ENCODE measurements around the gene PRKD2.

PRKD2 gene

DNA sequence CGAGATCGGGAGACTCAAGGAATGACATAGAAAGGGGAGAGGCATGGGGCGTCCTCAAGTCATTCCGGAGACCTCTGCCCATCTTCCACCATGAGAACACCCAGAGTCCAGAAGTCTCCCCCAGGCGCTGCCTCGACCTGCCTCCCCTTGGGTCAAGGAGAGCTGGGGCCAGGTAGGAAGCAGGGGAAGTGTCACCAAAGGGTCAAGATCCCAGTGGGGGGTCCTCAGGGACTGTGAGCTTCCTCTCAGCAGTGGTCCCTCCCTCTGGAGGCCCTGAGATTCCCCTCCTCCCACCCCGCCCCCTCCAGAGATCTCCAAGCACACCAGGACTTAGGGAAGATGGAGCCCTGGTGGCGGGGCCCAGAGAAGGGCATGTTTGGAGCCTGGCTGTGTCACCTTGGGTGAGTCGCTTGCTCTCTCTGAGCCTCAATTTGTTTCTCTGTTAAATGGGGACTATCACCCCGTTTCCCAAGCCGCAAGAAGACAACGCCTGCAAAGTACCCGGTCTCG lies 56.9 kb downstream of the PRKD2 start:
- 3% methylated on average over 10 of the region's 14 CpGs for WGBS (ENCODE audit: insufficient coverage)
- Histone ChIP-seq H3K27me3 (replicated peaks in 2 of 5; ENCODE audit: control insufficient read depth in 4 of 5, insufficient read depth in 5 of 5, low read length in 4 of 5) (peaks cover 0 to 36% (median 20%) of the 10 kb centered on the region in 5 experiments), H3K4me3 (ENCODE audit: control insufficient read depth in 1 of 7, extremely low read depth in 1 of 7, insufficient read depth in 4 of 7, low read depth in 2 of 7, low read length in 6 of 7) (peak overlapping the region in 3 of 7 experiments; percentile 51 to 64 (median 57)), H3K9me3 (ENCODE audit: control extremely low read depth in 1 of 5, control insufficient read depth in 4 of 5, insufficient read depth in 2 of 5, low read depth in 1 of 5, low read length in 4 of 5) (no peaks in the 10 kb centered on the region), H3K27ac (ENCODE audit: insufficient read depth in 1 of 2, low read depth in 1 of 2, low read length in 2 of 2, poor library complexity in 1 of 2, severe bottlenecking in 2 of 2) (no peak overlapping the region), H3K4me1 (ENCODE audit: control extremely low read depth in 1 of 4, control insufficient read depth in 4 of 4, insufficient read depth in 4 of 4, low read length in 3 of 4) (peaks cover 0 to 31% (median 27%) of the 10 kb centered on the region in 4 experiments), H3K36me3 (ENCODE audit: control insufficient read depth in 4 of 4, insufficient read depth in 4 of 4, low read length in 3 of 4) (no peaks in the 10 kb centered on the region)
- no peak for DNase-seq
- ChIA-PET POLR2A (no interaction called here), CTCF (interaction anchor here (1.1 to 4.0 kb wide), 4 partner anchors 9 to 74 kb away, joined by 3 to 25 read pairs (median 8); no protein-coding TSS in a partner anchor)

DNA sequence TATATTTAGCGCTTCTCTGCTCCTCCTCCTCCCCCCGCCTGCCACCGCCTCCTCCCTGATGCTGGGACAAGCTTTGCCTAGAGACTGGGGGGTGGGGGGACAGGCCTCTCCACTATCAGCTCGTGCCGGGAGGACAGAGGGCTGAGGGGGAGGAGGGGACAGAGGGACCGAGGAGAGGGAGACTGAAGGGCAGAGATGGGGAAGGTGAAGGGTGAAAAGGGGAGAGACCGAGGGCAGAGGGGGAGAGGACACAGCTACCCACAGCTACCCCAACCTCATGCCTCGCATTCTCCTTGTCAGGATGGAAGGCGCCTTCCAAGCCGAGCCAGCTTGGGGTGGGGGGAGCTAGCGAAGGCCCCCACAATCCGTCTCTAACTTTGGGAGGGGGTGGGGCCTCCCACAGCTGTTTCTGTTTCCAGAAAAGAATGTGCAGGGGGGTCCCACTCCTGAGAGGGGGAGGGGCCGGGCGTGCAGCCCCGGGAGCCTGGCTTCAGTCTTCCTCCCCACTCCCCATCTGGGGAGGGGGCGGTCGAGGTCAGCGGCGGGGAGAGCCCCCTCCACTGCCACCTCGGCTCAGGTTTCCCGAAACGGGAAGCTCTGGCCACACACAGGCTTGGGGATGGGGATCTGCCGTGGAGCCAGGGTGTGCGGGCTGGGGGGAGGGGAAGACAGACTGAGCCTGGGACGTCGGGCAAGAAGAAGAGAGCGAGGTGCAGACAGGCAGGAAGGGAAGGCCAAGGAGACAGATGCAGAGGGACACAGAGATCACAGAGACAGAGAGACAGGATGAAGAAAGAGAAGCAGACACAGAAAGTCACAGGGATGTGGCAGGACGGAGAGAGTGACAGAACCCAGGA lies 57.5 kb downstream of the PRKD2 start:
- WGBS (ENCODE audit: insufficient coverage), result 1% methylated on average over 10 of the region's 28 CpGs
- CTCF ChIA-PET, result interaction anchor here (0.8 to 1.5 kb wide), 4 partner anchors 9 to 75 kb away, joined by 3 to 4 read pairs (median 3); no protein-coding TSS in a partner anchor
- Histone ChIP-seq H3K27me3 (replicated peaks in 2 of 5; ENCODE audit: control insufficient read depth in 4 of 5, insufficient read depth in 5 of 5, low read length in 4 of 5) (peaks cover 0 to 36% (median 20%) of the 10 kb centered on the region in 5 experiments), H3K9me3 (ENCODE audit: control extremely low read depth in 1 of 5, control insufficient read depth in 4 of 5, insufficient read depth in 2 of 5, low read depth in 1 of 5, low read length in 4 of 5) (no peaks in the 10 kb centered on the region), H3K36me3 (ENCODE audit: control insufficient read depth in 4 of 4, insufficient read depth in 4 of 4, low read length in 3 of 4) (no peaks in the 10 kb centered on the region), H3K27ac (ENCODE audit: insufficient read depth in 1 of 2, low read depth in 1 of 2, low read length in 2 of 2, poor library complexity in 1 of 2, severe bottlenecking in 2 of 2) (no peak overlapping the region), H3K4me1 (ENCODE audit: control extremely low read depth in 1 of 4, control insufficient read depth in 4 of 4, insufficient read depth in 4 of 4, low read length in 3 of 4) (peaks cover 0 to 36% (median 27%) of the 10 kb centered on the region in 4 experiments), H3K4me3 (ENCODE audit: control insufficient read depth in 1 of 7, extremely low read depth in 1 of 7, insufficient read depth in 4 of 7, low read depth in 2 of 7, low read length in 6 of 7) (peak overlapping the region in 2 of 7 experiments; percentile 43 to 45)
- DNase-seq, result peak in 1 of 3 donors; percentile 31
- POLR2A ChIA-PET, result interaction anchor here (0.7 kb wide), 1 partner anchor 19 kb away, joined by 3 read pairs; no protein-coding TSS in a partner anchor

DNA sequence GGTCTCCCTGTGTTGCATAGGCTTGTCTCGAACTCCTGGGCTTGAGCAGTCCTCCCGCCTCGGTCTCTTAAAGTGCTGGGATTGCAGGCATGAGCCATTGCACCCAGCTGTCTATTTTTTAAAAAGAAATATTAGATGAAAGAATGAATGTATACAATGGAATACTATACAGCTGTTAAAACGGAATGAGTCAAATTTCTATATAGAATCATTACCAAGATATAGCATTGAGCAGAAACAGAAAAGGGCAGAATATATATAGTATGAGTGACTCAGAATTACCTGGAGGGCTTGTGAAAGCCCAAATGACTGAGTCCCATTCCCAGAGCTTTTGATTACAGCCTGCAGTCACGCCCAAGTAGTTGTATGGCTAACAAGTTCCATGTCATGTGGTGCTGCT lies 60.4 kb downstream of the PRKD2 start:
- peaks cover 0 to 34% (median 25%) of the 10 kb centered on the region in 4 experiments for H3K4me1 ChIP-seq (ENCODE audit: control extremely low read depth in 1 of 4, control insufficient read depth in 4 of 4, insufficient read depth in 4 of 4, low read length in 3 of 4)
- H3K4me3 ChIP-seq (ENCODE audit: control insufficient read depth in 1 of 7, extremely low read depth in 1 of 7, insufficient read depth in 4 of 7, low read depth in 2 of 7, low read length in 6 of 7), result no peak overlapping the region
- no peak overlapping the region for H3K27ac ChIP-seq (ENCODE audit: insufficient read depth in 1 of 2, low read depth in 1 of 2, low read length in 2 of 2, poor library complexity in 1 of 2, severe bottlenecking in 2 of 2)
- ChIA-PET POLR2A (no interaction called here), CTCF (interaction anchor here (0.9 to 2.5 kb wide), 4 partner anchors 11 to 56 kb away, joined by 3 to 5 read pairs (median 4); partner anchors contain the start of gene CALM3)
- no peak for DNase-seq
- H3K9me3 ChIP-seq (ENCODE audit: control extremely low read depth in 1 of 5, control insufficient read depth in 4 of 5, insufficient read depth in 2 of 5, low read depth in 1 of 5, low read length in 4 of 5), result no peaks in the 10 kb centered on the region
- 100% methylated on average over 2 of the region's 5 CpGs for WGBS (ENCODE audit: insufficient coverage)
- H3K27me3 ChIP-seq (replicated peaks in 2 of 5; ENCODE audit: control insufficient read depth in 4 of 5, insufficient read depth in 5 of 5, low read length in 4 of 5), result peaks cover 0 to 47% (median 23%) of the 10 kb centered on the region in 5 experiments
- H3K36me3 ChIP-seq (ENCODE audit: control insufficient read depth in 4 of 4, insufficient read depth in 4 of 4, low read length in 3 of 4), result no peaks in the 10 kb centered on the region

DNA sequence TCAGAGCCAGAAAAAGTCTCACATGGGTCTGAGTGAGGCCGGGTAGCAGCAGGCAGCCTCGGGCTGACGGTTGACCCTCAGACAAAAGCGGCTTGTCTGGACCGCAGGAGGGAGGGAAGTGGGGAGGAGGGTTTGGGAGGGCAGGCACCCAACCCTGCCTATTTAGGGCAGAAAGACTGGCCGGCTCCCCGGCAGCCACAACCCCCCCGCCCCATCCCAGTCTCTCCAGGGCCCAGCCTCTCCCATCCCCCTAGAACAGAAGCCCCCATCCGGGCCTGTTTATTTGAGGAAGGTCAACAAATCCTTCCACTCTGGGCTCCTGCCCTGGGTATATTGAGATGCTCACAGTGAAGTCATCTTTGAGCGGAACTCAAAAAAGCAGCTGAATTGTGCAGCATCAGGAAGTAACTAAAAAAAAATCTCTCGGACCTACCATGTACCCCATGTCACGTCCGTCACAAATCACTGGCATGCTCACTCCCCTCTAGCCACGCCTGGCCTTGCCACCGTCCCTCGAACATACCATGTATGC lies 62.2 kb downstream of the PRKD2 start:
- H3K27me3 ChIP-seq (replicated peaks in 2 of 5; ENCODE audit: control insufficient read depth in 4 of 5, insufficient read depth in 5 of 5, low read length in 4 of 5), result peaks cover 0 to 47% (median 15%) of the 10 kb centered on the region in 5 experiments
- H3K9me3 ChIP-seq (ENCODE audit: control extremely low read depth in 1 of 5, control insufficient read depth in 4 of 5, insufficient read depth in 2 of 5, low read depth in 1 of 5, low read length in 4 of 5), result no peaks in the 10 kb centered on the region
- no peak for DNase-seq
- H3K4me3 ChIP-seq (ENCODE audit: control insufficient read depth in 1 of 7, extremely low read depth in 1 of 7, insufficient read depth in 4 of 7, low read depth in 2 of 7, low read length in 6 of 7), result no peak overlapping the region
- POLR2A ChIA-PET, result no interaction called here
- WGBS (ENCODE audit: insufficient coverage), result 71% methylated on average over 11 of the region's 16 CpGs
- no peak overlapping the region for H3K27ac ChIP-seq (ENCODE audit: insufficient read depth in 1 of 2, low read depth in 1 of 2, low read length in 2 of 2, poor library complexity in 1 of 2, severe bottlenecking in 2 of 2)
- H3K36me3 ChIP-seq (ENCODE audit: control insufficient read depth in 4 of 4, insufficient read depth in 4 of 4, low read length in 3 of 4), result no peaks in the 10 kb centered on the region
- H3K4me1 ChIP-seq (ENCODE audit: control extremely low read depth in 1 of 4, control insufficient read depth in 4 of 4, insufficient read depth in 4 of 4, low read length in 3 of 4), result peaks cover 0 to 19% (median 10%) of the 10 kb centered on the region in 4 experiments
- CTCF ChIA-PET, result no interaction called here

DNA sequence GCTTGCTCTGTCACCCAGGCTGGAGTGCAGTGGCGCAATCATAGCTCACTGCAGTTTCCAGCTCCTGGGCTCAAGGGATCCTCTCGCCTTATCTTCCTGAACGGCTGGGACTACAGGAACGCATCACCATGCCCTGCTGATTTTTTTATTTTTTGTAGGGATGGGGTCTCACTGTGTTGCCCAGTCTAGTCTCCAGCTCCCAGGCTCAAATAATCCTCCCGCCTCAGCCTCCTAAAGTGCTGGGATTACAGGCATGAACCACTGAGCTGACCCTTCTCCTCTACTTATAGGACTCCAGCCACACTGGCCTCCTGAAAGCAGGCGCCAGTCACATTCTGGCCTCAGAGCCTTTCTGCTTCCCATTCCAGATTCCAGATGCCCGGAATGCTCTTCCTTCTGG lies 66.5 kb downstream of the PRKD2 start:
- H3K27me3 ChIP-seq (replicated peaks in 2 of 5; ENCODE audit: control insufficient read depth in 4 of 5, insufficient read depth in 5 of 5, low read length in 4 of 5), result peaks cover 4 to 66% (median 27%) of the 10 kb centered on the region in 5 experiments
- ChIA-PET CTCF (interaction anchor here (0.8 to 1.6 kb wide), 2 partner anchors 9 to 10 kb away, joined by 3 read pairs; partner anchors contain the start of gene DACT3), POLR2A (no interaction called here)
- H3K9me3 ChIP-seq (ENCODE audit: control extremely low read depth in 1 of 5, control insufficient read depth in 4 of 5, insufficient read depth in 2 of 5, low read depth in 1 of 5, low read length in 4 of 5), result peaks cover 0 to 25% (median 18%) of the 10 kb centered on the region in 5 experiments
- H3K4me3 ChIP-seq (ENCODE audit: control insufficient read depth in 1 of 7, extremely low read depth in 1 of 7, insufficient read depth in 4 of 7, low read depth in 2 of 7, low read length in 6 of 7), result no peak overlapping the region
- no peak for DNase-seq
- H3K27ac ChIP-seq (ENCODE audit: insufficient read depth in 1 of 2, low read depth in 1 of 2, low read length in 2 of 2, poor library complexity in 1 of 2, severe bottlenecking in 2 of 2), result no peak overlapping the region
- no peaks in the 10 kb centered on the region for H3K36me3 ChIP-seq (ENCODE audit: control insufficient read depth in 4 of 4, insufficient read depth in 4 of 4, low read length in 3 of 4)
- WGBS (ENCODE audit: insufficient coverage), result 88% methylated on average over 7 of the region's 7 CpGs
- H3K4me1 ChIP-seq (ENCODE audit: control extremely low read depth in 1 of 4, control insufficient read depth in 4 of 4, insufficient read depth in 4 of 4, low read length in 3 of 4), result peaks cover 0 to 9% (median under 1%) of the 10 kb centered on the region in 4 experiments

DNA sequence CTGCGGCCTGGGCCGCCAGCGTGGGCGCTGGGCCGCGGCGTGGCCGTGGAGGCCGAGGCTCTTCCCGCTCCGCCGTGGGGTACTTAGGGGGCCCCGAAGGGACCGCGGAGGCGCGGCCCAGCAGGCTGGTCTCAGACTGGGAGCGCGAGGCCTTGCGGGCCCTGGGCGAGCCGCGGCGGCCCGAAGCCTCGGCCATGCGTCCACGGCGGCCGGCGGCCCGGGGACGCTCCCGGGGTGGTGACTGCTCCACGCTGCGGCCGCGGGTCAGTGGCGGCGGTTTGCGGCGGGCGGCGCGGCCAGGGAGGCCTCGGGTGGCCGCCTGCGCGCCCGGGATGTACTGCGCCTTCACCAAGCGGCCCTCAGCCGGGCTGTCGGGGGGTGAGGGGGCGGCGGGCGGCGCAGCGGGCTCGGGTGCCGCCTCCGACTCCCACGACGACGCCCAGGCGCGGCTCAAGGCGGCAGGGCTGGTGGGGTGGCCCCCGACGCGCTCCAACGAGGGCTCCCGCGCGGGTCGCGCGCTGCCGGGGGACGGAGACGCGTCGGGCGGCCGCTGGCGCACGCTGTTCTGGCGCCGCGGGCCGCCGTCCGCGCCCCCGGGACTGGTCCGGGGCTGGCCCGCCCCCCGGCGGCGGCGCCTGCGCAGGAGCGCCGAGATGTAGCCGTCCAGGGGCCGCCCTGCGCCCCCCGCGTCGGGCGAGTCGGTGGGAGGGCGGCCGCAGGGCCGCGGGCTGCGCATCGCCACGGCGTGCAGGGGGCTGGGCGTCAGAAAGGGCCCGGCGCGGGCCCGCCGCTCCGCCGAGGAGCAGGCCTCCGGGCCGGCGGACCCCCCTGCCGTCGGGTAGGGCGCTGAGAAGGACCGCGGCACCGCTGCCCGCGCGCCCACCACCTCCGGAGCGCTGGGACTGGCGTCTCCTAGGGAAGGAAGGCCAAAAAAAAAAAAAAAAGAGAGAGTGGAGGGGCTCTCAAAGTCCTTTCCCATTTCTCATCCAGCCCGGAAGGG lies 67.7 kb downstream of the PRKD2 start:
- Histone ChIP-seq H3K4me3 (ENCODE audit: control insufficient read depth in 1 of 7, extremely low read depth in 1 of 7, insufficient read depth in 4 of 7, low read depth in 2 of 7, low read length in 6 of 7) (no peak overlapping the region), H3K27me3 (replicated peaks in 2 of 5; ENCODE audit: control insufficient read depth in 4 of 5, insufficient read depth in 5 of 5, low read length in 4 of 5) (peaks cover 4 to 69% (median 30%) of the 10 kb centered on the region in 5 experiments), H3K27ac (ENCODE audit: insufficient read depth in 1 of 2, low read depth in 1 of 2, low read length in 2 of 2, poor library complexity in 1 of 2, severe bottlenecking in 2 of 2) (no peak overlapping the region), H3K9me3 (ENCODE audit: control extremely low read depth in 1 of 5, control insufficient read depth in 4 of 5, insufficient read depth in 2 of 5, low read depth in 1 of 5, low read length in 4 of 5) (peaks cover 0 to 25% (median 18%) of the 10 kb centered on the region in 5 experiments), H3K36me3 (ENCODE audit: control insufficient read depth in 4 of 4, insufficient read depth in 4 of 4, low read length in 3 of 4) (no peaks in the 10 kb centered on the region), H3K4me1 (ENCODE audit: control extremely low read depth in 1 of 4, control insufficient read depth in 4 of 4, insufficient read depth in 4 of 4, low read length in 3 of 4) (peaks cover 0 to 4% (median under 1%) of the 10 kb centered on the region in 4 experiments)
- ChIA-PET CTCF (no interaction called here), POLR2A (interaction anchor here (1.1 kb wide), 1 partner anchor 12 kb away, joined by 4 read pairs; the partner anchor contains the start of gene DACT3)
- DNase-seq, result no peak
- WGBS (ENCODE audit: insufficient coverage), result 15% methylated on average over 117 of the region's 144 CpGs
